ENCODE measurements around the gene EPM2A.
"Not testable (repeated sequence)": the region's sequence is repeated elsewhere in the genome, so short reads cannot be mapped to it uniquely, and the experiment has no call there.

Gene EPM2A

GRCh38 chr6:145735356-145736165 lies at the start of gene EPM2A:
EPM2A (minus strand) TSS chr6:145735520; CDS start chr6:145735498, 22 bp downstream.
- DNase-seq = peak; percentile 78

GRCh38 chr6:145784683-145785082 lies 49.4 kb upstream of the EPM2A start:
- no peak for DNase-seq

DNA sequence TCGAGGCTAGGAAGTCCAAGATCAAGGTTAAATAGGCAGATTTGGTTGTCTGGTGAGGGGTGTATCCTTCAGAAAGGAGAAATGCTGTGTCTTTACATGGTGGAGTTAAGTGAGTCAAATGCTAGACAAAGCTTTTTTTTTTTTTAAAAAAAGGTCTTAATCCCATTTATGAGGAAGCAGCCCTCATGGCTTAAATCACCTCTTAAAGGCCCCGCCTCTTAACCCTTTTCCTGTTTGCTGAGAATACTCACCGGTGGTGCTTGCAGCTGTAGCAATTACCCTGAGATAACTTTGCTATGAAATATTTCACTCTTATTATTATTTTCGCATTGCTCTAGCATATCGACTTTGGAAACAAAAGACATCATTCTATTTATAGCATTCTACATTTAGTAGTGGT lies 48.5 kb upstream of the EPM2A start:
- peak; percentile 53 for DNase-seq

GRCh38 chr6:145772846-145773245 lies 37.5 kb upstream of the EPM2A start:
- no peak for DNase-seq

GRCh38 chr6:145765449-145765848 lies 30.1 kb upstream of the EPM2A start:
- DNase-seq = no peak

DNA sequence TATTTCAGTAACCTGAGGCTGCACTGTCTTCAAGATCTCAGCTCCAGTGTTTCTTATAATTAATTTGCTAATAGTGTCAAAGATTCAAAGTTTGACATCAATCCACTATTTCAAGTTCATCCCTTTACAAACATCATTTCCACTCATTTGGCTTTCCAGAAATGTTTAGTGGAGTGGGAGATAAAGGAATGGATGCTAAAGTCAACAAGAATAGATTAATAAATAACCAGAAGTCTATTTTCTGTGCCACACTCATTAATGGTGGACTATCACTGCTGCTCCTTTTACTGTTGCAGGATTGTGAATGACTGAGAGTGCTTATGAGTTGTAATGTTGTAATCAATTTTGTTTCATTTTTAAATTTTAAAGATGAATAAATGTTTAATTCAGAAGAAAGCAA lies 28.4 kb upstream of the EPM2A start:
- no peak for DNase-seq

DNA sequence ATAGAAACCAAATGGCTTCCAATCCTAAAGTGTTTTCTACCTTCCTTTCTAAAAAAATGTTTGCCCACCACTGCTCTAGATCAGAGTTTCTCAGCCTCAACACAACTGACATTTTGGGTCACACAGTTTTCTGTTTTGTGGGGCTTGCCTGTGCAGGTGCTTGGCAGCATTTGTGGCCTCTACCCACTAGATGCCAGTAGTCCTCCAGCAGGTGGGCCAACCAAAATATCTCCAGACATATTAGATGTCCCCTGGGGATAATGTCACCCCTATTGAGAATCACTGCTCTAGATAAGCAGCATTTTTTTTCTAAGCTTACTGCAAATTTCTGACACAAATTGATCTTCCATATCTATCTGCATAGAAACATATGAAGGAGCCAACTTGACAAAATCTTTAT lies 26.3 kb upstream of the EPM2A start:
- DNase-seq = no peak

GRCh38 chr6:145758113-145758512 lies 22.8 kb upstream of the EPM2A start:
- no peak for DNase-seq

GRCh38 chr6:145756170-145756662 lies 20.9 kb upstream of the EPM2A start:
- DNase-seq = no peak

DNA sequence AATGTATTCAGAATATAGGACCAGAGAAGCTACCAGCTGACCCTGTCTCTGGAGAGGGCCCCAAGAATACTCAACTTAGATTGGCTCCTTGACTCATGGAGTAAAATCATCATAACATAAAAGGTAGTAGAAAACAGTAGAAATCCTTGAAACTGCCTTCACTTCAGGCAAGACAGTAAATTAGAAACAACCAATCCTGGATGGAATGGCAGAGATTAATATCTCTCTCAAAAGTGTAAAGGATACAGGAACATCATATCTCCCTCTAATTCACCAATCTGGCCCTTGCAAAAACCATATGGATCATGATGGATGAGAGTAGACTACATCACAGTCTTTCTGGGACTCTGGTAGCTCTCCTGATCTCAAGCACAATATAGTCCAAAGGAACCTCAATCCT lies 20.4 kb upstream of the EPM2A start:
- no peak for DNase-seq

DNA sequence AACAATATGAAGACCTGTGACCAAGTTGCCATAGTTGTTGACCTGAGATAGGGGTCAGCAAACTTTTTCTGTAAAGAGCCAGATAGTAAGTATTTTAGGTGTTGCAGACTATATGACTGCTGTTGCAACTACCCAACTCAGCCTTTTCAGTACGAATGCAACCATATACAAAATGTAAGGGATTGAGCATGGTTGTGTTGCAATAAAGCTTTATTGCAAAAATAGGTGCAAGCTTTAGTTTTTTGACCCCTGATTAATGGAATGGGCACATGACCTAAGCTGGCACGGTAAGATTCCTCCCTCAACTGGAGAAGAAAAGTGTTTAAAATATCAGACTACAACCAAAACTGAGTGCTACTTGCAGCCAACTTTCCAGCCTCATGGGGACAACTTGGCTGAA lies 17.3 kb upstream of the EPM2A start:
- DNase-seq = no peak

GRCh38 chr6:145749632-145750031 lies 14.3 kb upstream of the EPM2A start:
- DNase-seq = no peak

DNA sequence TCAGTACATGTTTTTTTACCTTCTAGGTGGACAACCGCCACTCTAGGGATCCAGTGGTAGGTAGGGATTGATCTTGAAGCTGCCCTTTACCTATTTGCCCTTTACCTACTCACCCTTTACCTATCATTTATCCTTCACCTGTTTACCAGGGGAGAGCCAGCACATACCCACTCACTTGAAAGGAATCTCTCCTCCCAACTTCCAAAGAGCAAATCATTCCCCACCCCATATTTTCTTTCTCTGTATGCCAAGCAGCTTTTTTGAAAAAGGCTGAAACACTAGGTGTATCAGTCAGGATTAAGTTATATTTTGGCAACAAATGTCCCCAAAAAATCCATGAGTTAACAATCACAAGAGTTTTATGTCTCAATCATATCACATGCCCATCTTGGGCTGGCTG lies 10.5 kb upstream of the EPM2A start:
- DNase-seq = no peak

DNA sequence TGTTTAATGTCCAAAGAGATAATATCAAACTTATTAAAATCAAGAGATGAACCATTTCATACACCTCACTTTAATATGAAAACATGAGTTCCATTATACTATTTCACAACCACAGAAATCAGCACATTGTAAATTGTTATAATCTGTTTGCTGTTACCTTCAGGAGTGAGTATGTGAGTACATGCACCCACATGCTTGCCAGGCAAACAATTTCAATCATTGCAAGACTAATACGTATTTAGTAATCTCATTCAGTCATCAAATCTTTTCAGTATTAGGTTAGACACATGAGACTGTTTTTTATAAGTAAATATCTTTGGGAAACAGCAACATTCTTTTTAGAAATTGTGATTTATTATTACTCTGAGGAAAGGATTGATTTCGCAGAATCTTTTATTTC lies 9.3 kb upstream of the EPM2A start:
- DNase-seq = no peak

DNA sequence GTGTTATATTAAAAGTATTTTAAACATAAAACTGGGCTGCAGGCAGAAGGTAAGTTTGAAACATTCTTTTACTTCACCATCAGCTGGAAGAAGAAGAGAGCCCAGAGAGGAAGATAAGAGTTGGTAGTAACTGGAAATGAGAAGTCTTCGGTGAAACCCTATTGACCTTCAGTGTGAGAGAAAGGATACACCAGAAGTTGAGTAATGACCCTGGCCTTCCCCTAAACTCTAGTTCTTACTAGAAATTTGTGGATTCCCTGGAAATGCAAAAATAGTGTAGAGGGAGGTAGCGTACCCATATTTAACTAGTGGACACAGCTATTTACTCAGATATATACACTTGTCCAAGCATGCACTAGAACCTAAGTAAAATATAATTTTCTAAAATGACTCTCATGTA lies 8.0 kb upstream of the EPM2A start:
- no peak for DNase-seq

- DNase-seq = not testable (repeated sequence)
Measured at GRCh38 chr6:145742472-145742871, 7.2 kb upstream of the EPM2A start.

DNA sequence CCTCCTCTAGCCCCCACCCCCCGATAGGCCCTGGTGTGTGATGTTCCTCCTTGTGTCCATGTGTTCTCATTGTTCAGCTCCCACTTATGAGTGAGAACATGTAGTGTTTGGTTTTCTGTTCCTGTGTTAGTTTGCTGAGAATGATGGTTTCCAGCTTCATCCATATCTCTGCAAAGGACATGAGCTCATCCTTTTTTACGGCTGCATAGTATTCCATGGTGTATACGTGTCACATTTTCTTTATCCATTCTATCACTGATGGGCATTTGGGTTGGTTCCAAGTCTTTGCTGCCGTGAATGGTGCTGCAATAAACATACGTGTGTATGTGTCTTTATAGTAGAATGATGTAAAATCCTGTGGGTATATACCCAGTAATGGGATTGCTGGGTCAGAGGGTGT lies 4.4 kb upstream of the EPM2A start:
- not testable (repeated sequence) for DNase-seq

- no peak for DNase-seq
Measured at GRCh38 chr6:145738265-145738664, 2.9 kb upstream of the EPM2A start.

DNA sequence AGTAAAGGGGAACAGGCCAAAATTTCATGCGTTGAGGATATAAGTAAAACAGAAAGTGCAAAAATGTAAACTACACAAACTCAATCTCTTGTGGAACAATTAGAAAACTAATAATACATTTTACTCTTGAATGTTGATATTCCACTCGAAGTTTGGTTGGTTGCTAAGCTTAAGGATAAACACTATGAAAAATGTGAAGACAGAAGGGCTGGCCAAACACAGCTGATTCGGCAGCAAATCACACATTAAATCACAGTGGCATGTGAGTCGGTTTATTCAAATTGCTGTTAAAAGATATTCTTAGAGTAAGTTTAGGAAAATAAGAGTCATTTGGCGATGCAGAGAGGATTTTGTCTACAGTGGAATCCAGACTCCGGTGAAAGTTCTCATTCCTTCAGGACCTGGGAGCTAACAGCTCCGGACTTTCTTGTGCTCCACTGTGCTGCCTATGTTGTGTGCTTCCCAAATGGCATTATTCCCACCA lies 1.4 kb upstream of the EPM2A start:
- no peak for DNase-seq

- DNase-seq = peak; percentile 65
Measured at GRCh38 chr6:145734486-145735355, 599 bp downstream of the EPM2A start.

GRCh38 chr6:145733810-145734209 lies 1.5 kb downstream of the EPM2A start:
- DNase-seq = peak; percentile 55

DNA sequence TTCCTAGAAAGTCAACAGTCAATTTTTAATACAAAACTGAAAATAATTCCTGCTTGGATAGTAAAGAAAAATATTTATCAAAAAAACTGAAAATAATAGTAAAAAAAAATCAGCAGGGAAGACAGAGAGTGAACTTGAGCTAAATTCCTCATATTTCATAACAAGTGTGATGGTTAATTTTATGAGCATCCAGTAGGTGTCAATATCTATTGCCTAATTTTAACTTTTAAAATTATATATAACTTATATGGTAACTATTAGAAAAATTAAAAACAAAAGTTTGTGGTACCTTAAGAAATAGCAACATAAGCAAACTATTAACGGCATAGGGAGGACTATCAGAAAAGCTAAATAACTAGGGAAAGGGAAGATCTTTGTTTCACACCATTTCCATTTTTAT lies 2.1 kb downstream of the EPM2A start:
- no peak for DNase-seq

GRCh38 chr6:145731447-145731846 lies 3.9 kb downstream of the EPM2A start:
- DNase-seq = no peak

GRCh38 chr6:145729887-145730286 lies 5.4 kb downstream of the EPM2A start:
- no peak for DNase-seq

All from KG1 (cell line).